SIG-M5 (cell line): Measurements from ENCODE around the gene SETD5.

Source experiments
- DNase-seq: peaks from one replicate; lab custom pipeline; 2025; lab: John Stamatoyannopoulos, UW

SETD5 gene

GRCh38 chr3:9397332-9397905 lies at the start of gene SETD5:
Gene SETD5 (plus strand): TSS chr3:9397615. CDS start chr3:9428939, 31,324 bp downstream.
- DNase-seq = peak; percentile 39

- DNase-seq = no peak
These were observed 49.5 kb upstream of the SETD5 start for GRCh38 chr3:9347887-9348286.

- DNase-seq = no peak
These were observed 47.9 kb upstream of the SETD5 start for GRCh38 chr3:9349321-9350117.

GRCh38 chr3:9351709-9352126 lies 45.7 kb upstream of the SETD5 start:
- no peak for DNase-seq

- no peak for DNase-seq
These were observed 44.3 kb upstream of the SETD5 start for GRCh38 chr3:9352917-9353752.

GRCh38 chr3:9361691-9362388 lies 35.6 kb upstream of the SETD5 start:
- no peak for DNase-seq

GRCh38 chr3:9362731-9363530 lies 34.5 kb upstream of the SETD5 start, which contains the start of gene THUMPD3:
Gene THUMPD3 (plus strand): TSS chr3:9363054. CDS start chr3:9365069, 2,015 bp downstream.
- peak; percentile 91 for DNase-seq

GRCh38 chr3:9369508-9369907 lies 27.9 kb upstream of the SETD5 start:
- no peak for DNase-seq

GRCh38 chr3:9373465-9373864 lies 23.9 kb upstream of the SETD5 start:
- no peak for DNase-seq

- DNase-seq = no peak
These were observed 19.4 kb upstream of the SETD5 start for GRCh38 chr3:9377981-9378380.

GRCh38 chr3:9379327-9379726 lies 18.1 kb upstream of the SETD5 start:
- DNase-seq = no peak

- DNase-seq = no peak
These were observed 17.4 kb upstream of the SETD5 start for GRCh38 chr3:9380014-9380413.

- DNase-seq = no peak
These were observed 13.1 kb upstream of the SETD5 start for GRCh38 chr3:9384141-9384828.

- DNase-seq = no peak
These were observed 12.0 kb upstream of the SETD5 start for GRCh38 chr3:9385187-9386077.

- DNase-seq = no peak
These were observed 11.3 kb upstream of the SETD5 start for GRCh38 chr3:9386078-9386459.

- no peak for DNase-seq
These were observed 10.7 kb upstream of the SETD5 start for GRCh38 chr3:9386501-9387321.

- no peak for DNase-seq
These were observed 10.1 kb upstream of the SETD5 start for GRCh38 chr3:9387322-9387655.

GRCh38 chr3:9388142-9388541 lies 9.3 kb upstream of the SETD5 start:
- no peak for DNase-seq
